ENCODE data around the gene HEMK1. TPM values are rescaled to one million over a fixed set of nuclear protein-coding genes. Genes with fewer than 3 reads are reported as not detected.

HEMK1 gene
- total RNA-seq, 2 experiments from 2014 or later = 19.3 to 27.4 TPM

DNA sequence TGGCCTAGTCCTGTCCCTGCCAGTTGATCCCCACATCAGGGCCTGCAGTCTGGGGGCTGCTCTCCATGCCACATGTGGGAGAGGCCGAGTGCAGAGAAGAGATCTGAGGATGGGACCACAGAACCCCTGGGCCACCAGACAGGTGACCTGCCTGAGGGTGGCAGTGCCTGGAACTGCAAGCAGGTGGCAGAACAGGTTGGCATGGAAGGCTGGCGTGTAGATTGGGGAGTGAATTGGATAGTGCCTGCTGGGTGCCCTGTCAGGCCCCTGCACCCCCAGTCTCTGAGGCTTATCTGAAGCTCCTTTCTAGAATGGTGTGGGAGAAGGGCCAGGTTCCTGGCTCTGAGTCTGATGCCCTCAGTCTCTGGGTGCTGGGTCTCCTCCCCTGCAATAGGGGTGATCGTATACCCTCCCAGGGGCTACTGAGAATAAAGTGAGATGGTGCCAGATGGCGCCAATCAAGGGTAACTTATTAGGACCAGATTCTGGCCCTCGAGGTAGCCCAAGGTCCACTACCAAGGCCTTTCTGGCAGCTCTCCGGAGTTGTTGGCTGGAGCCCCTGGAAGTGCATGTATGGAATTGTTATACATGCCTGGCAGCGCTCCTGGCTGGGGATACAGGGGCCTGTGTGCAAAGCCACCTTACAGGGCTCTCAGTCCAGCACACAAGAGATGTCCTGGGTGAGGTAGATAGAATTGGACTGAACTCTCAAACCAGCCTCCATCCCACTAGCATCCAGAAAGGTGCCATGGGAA, 17.5 kb upstream of the HEMK1 start:
- POLR2A ChIA-PET = interaction anchor here (0.7 kb wide), 1 partner anchor 775 kb away, joined by 3 read pairs; no protein-coding TSS in a partner anchor
- no peaks in the 10 kb centered on the region for H3K36me3 ChIP-seq (ENCODE audit: insufficient read depth, low read length)
- intact Hi-C loops (cut with micrococcal nuclease; ENCODE audit: unreplicated experiment) = loop anchor here (2.0 to 5.0 kb wide), 2 partner anchors 29 to 60 kb away; partner anchors contain the start of gene CISH
- DNase-seq (ENCODE audit: low spot score) = no peak
- no TSS peak for BruUV-seq (replicated peaks)
- H3K4me1 ChIP-seq (ENCODE audit: insufficient read depth, low read length, poor library complexity, severe bottlenecking) = no peaks in the 10 kb centered on the region
- H3K4me2 ChIP-seq (ENCODE audit: low read length) = no peak overlapping the region
- no peak overlapping the region for H2AFZ ChIP-seq (ENCODE audit: low read length)
- H3K79me2 ChIP-seq (ENCODE audit: insufficient read depth, low read depth, low read length) = no peaks in the 10 kb centered on the region
- TF ChIP-seq CTCF (conservative IDR thresholded peaks at IDR 0.05; ENCODE audit: low read length) = 0 out of 2 replicates have a peak, but pooled peaks have one; percentile 18
- TF ChIP-seq EZH2phosphoT487 (IDR thresholded peaks at IDR 0.05; ENCODE audit: borderline replicate concordance, low read depth, low read length) = no peak
- H3K4me3 ChIP-seq (ENCODE audit: low read depth, low read length, poor library complexity, severe bottlenecking) = no peak overlapping the region
- H4K20me1 ChIP-seq (ENCODE audit: insufficient read depth, low read length) = no peaks in the 10 kb centered on the region
- CTCF ChIA-PET (ENCODE audit: unreplicated experiment) = no interaction called here
- H3K9me2 ChIP-seq (ENCODE audit: insufficient read depth, low read length) = no peaks in the 10 kb centered on the region
- no peaks in the 10 kb centered on the region for H3K9me3 ChIP-seq (ENCODE audit: low read length)
- H3K27ac ChIP-seq (ENCODE audit: low read depth, low read length, poor library complexity, severe bottlenecking) = no peak overlapping the region

- Histone ChIP-seq H3K79me2 (ENCODE audit: insufficient read depth, low read depth, low read length) (no peaks in the 10 kb centered on the region), H3K9me3 (ENCODE audit: low read length) (no peaks in the 10 kb centered on the region), H2AFZ (ENCODE audit: low read length) (no peak overlapping the region), H3K4me1 (ENCODE audit: insufficient read depth, low read length, poor library complexity, severe bottlenecking) (no peaks in the 10 kb centered on the region), H3K9me2 (ENCODE audit: insufficient read depth, low read length) (no peaks in the 10 kb centered on the region), H3K36me3 (ENCODE audit: insufficient read depth, low read length) (no peaks in the 10 kb centered on the region), H3K27ac (ENCODE audit: low read depth, low read length, poor library complexity, severe bottlenecking) (no peak overlapping the region), H3K4me3 (ENCODE audit: low read depth, low read length, poor library complexity, severe bottlenecking) (no peak overlapping the region), H4K20me1 (ENCODE audit: insufficient read depth, low read length) (no peaks in the 10 kb centered on the region), H3K4me2 (ENCODE audit: low read length) (no peak overlapping the region)
- no peak for TF ChIP-seq CTCF (conservative IDR thresholded peaks at IDR 0.05; ENCODE audit: low read length)
- no peak for TF ChIP-seq EZH2phosphoT487 (IDR thresholded peaks at IDR 0.05; ENCODE audit: borderline replicate concordance, low read depth, low read length)
- intact Hi-C loops (cut with micrococcal nuclease; ENCODE audit: unreplicated experiment) = loop anchor here (5.0 kb wide), 1 partner anchor 60 kb away; the partner anchor contains the start of gene CISH
- no peak for DNase-seq (ENCODE audit: low spot score)
- POLR2A ChIA-PET = interaction anchor here (0.7 kb wide), 1 partner anchor 775 kb away, joined by 3 read pairs; no protein-coding TSS in a partner anchor
- BruUV-seq (replicated peaks) = no TSS peak
- CTCF ChIA-PET (ENCODE audit: unreplicated experiment) = no interaction called here
Observed at GRCh38 chr3:50552598-50552997, 16.7 kb upstream of the HEMK1 start.

GRCh38 chr3:50554553-50554952, 14.8 kb upstream of the HEMK1 start:
- Histone ChIP-seq H3K9me3 (ENCODE audit: low read length) (no peaks in the 10 kb centered on the region), H2AFZ (ENCODE audit: low read length) (no peak overlapping the region), H3K4me2 (ENCODE audit: low read length) (no peak overlapping the region), H3K4me1 (ENCODE audit: insufficient read depth, low read length, poor library complexity, severe bottlenecking) (no peaks in the 10 kb centered on the region), H3K36me3 (ENCODE audit: insufficient read depth, low read length) (no peaks in the 10 kb centered on the region), H3K4me3 (ENCODE audit: low read depth, low read length, poor library complexity, severe bottlenecking) (no peak overlapping the region), H3K9me2 (ENCODE audit: insufficient read depth, low read length) (no peaks in the 10 kb centered on the region), H3K79me2 (ENCODE audit: insufficient read depth, low read depth, low read length) (no peaks in the 10 kb centered on the region), H3K27ac (ENCODE audit: low read depth, low read length, poor library complexity, severe bottlenecking) (no peak overlapping the region), H4K20me1 (ENCODE audit: insufficient read depth, low read length) (no peaks in the 10 kb centered on the region; the same call in 1 of the 2 replicates)
- TF ChIP-seq CTCF (conservative IDR thresholded peaks at IDR 0.05; ENCODE audit: low read length) (no peak), EZH2phosphoT487 (IDR thresholded peaks at IDR 0.05; ENCODE audit: borderline replicate concordance, low read depth, low read length) (no peak)
- POLR2A ChIA-PET = no interaction called here
- intact Hi-C loops (cut with micrococcal nuclease; ENCODE audit: unreplicated experiment) = loop anchor here (5.0 kb wide), 1 partner anchor 58 kb away; the partner anchor contains the start of gene CISH
- CTCF ChIA-PET (ENCODE audit: unreplicated experiment) = no interaction called here
- DNase-seq (ENCODE audit: low spot score) = no peak
- no TSS peak for BruUV-seq (replicated peaks)
